Transverse colon (tissue), 4 donors: ENCODE results near the gene SRPK3. TPM values are rescaled to one million over a fixed set of nuclear protein-coding genes. Genes with fewer than 3 reads are reported as not detected.
A peak's percentile ranks its signal among the peaks of the same experiment; 100 is the strongest.
"Not testable (repeated sequence)": the region's sequence is repeated elsewhere in the genome, so short reads cannot be mapped to it uniquely, and the experiment has no call there.

Source experiments
- DNase-seq: peaks from one replicate; pipeline ENCODE4 v3.0.0-alpha.2; 2019
- H3K27ac ChIP-seq, 4 donors: fragments of 200-600 bp; sonication (generic); 2 replicates each; pipeline ENCODE4 v1.5.1; 2016 to 2018; ENCODE audit warnings: inconsistent platforms in 4 of 4
- H3K27me3 ChIP-seq: fragments of 200-600 bp; sonication (generic); 2 replicates; pipeline ENCODE4 v1.5.1; 2017; ENCODE audit warnings: inconsistent platforms
- H3K36me3 ChIP-seq, 4 donors: fragments of 200-600 bp; sonication (generic); 2 replicates each; pipeline ENCODE4 v1.5.1; 2017 to 2019; ENCODE audit warnings: inconsistent platforms in 4 of 4
- H3K4me1 ChIP-seq, 4 donors: fragments of 200-600 bp; sonication (generic); 2 replicates each; pipeline ENCODE4 v1.5.1; 2017 to 2020; ENCODE audit warnings: inconsistent platforms in 4 of 4
- H3K4me3 ChIP-seq, 4 donors: fragments of 200-600 bp; sonication (generic); 1 replicate in 1 of 4; 2 replicates in 3 of 4; pipeline versions ENCODE4 v1.5.1 to v1.6.1; 2017 to 2019; ENCODE audit warnings: inconsistent platforms in 4 of 4
- H3K9me3 ChIP-seq, 2 donors: fragments of 200-600 bp; sonication (generic); 2 replicates each; pipeline ENCODE4 v1.5.1; 2017 to 2019; ENCODE audit warnings: inconsistent platforms in 2 of 2
- EP300 ChIP-seq: sonication (generic); formaldehyde crosslinking; IDR thresholded peaks from one replicate; pipeline ENCODE4 v1.6.1; 2017; ENCODE audit warnings: antibody characterized with exemption, low read depth
- POLR2A ChIP-seq: fragments of 450-650 bp; IDR thresholded peaks from one replicate; pipeline ENCODE4 v1.6.1; 2016; ENCODE audit warnings: antibody characterized with exemption, mild to moderate bottlenecking, moderate library complexity
- POLR2AphosphoS5 ChIP-seq, 3 donors: sonication (generic); formaldehyde crosslinking; IDR thresholded peaks; one replicate each; pipeline ENCODE4 v1.6.1; 2016; ENCODE audit warnings: antibody characterized with exemption in 3 of 3
- WGBS, 2 donors: methylation state at CpG; one replicate each; pipeline ENCODE4 v1.1.5; 2018; ENCODE audit warnings: low coverage in 1 of 2; 5-methylcytosine and 5-hydroxymethylcytosine counted together
- in situ Hi-C, 4 donors: fragments of 200-750 bp; cut with MboI; loops; one replicate each; pipeline versions ENCODE4 v1.15.0 to v1.15.1; 2017; ENCODE audit warnings: low sequenced_read_pairs in 3 of 4, low pct_ligation_motif_present in 1 of 4, low pct_unique_long_range_greater_than_20kb in 1 of 4
- intact Hi-C: fragments of 100-400 bp; cut with DNase I; formaldehyde crosslinking; loops from one replicate; pipeline ENCODE4 v1.15.1; 2023; ENCODE audit warnings: low total_unique reads
- total RNA-seq, 4 donors: library from RNA; depleted of rRNA; stranded (reverse); fragments of >200 nt; gene quantifications; one replicate each; pipeline ENCODE4 v1.1.0, GENCODE V29; 2016
- TF ChIP-seq, protein P1 (sequence below), 5 experiments: fragments of 200-600 bp in 3 of 5; fragments of 450-650 bp in 2 of 5; sonication (generic) in 3 of 5; IDR thresholded peaks; 1 replicate in 2 of 5; 2 replicates in 3 of 5; pipeline ENCODE4 v1.5.1; 2016 to 2017; ENCODE audit warnings: antibody characterized with exemption in 5 of 5, inconsistent platforms in 3 of 5, mild to moderate bottlenecking in 2 of 5, moderate library complexity in 1 of 5

Gene SRPK3
- total RNA-seq, 4 donors from 2014 or later, result 0.64 to 3.8 (median 1.3) TPM

DNA sequence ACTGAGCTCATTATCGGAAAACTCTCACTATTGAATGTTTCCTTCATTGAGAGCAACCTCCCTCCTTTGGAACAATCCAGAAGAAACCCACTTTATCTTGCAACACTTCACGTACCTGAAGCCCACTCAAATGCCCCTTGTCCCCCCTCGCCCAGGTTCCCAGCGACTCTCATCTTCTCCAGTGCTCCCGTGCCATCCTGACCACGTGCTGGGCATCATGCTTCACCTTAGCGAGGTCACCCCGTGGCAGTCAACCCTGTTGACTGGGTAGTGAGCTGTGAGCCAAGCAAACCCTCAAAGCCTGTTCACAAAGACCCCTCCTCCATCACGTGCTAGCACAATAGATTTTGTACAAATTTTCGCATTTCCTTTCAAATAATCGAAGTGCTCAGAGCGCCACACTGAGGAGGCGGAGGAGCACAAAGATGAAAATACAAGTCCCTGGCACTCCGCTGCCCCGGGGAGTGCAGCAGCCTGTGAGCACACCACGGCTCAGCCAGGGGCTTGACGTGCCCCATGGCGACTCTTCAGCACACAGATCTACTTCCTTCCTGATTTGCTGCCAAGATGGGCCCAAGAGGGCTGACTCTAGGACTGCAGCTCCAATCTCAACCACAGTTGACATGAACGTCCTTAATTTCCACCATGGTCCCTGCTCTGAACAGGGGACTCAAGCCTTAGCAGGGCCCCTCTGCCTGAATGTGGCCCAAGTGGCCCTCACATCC is 33.9 kb downstream of the SRPK3 start:
- no peak for DNase-seq
- intact Hi-C loops (no loop called here), in situ Hi-C loops (loop anchor here in 1 of 4 donors (25.0 kb wide), 1 partner anchor 98 kb away; the partner anchor contains the start of gene AVPR2)
- Histone ChIP-seq H3K4me1 (peaks cover 0 to 9% (median 3%) of the 10 kb centered on the region in 4 donors), H3K9me3 (no peaks in the 10 kb centered on the region), H3K27ac (no peak overlapping the region), H3K27me3 (no peaks in the 10 kb centered on the region), H3K36me3 (no peaks in the 10 kb centered on the region), H3K4me3 (no peak overlapping the region)
- 71% methylated on average over 19 of the region's 19 CpGs; no CpG with 5 or more reads in 1 of the 2 donors for WGBS, 2 donors
- TF ChIP-seq POLR2A (no peak), POLR2AphosphoS5 (IDR thresholded peaks at IDR 0.05) (no peak), EP300 (no peak)
- TF ChIP-seq, protein P1, sequence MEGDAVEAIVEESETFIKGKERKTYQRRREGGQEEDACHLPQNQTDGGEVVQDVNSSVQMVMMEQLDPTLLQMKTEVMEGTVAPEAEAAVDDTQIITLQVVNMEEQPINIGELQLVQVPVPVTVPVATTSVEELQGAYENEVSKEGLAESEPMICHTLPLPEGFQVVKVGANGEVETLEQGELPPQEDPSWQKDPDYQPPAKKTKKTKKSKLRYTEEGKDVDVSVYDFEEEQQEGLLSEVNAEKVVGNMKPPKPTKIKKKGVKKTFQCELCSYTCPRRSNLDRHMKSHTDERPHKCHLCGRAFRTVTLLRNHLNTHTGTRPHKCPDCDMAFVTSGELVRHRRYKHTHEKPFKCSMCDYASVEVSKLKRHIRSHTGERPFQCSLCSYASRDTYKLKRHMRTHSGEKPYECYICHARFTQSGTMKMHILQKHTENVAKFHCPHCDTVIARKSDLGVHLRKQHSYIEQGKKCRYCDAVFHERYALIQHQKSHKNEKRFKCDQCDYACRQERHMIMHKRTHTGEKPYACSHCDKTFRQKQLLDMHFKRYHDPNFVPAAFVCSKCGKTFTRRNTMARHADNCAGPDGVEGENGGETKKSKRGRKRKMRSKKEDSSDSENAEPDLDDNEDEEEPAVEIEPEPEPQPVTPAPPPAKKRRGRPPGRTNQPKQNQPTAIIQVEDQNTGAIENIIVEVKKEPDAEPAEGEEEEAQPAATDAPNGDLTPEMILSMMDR (IDR thresholded peaks at IDR 0.05), result no peak

DNA sequence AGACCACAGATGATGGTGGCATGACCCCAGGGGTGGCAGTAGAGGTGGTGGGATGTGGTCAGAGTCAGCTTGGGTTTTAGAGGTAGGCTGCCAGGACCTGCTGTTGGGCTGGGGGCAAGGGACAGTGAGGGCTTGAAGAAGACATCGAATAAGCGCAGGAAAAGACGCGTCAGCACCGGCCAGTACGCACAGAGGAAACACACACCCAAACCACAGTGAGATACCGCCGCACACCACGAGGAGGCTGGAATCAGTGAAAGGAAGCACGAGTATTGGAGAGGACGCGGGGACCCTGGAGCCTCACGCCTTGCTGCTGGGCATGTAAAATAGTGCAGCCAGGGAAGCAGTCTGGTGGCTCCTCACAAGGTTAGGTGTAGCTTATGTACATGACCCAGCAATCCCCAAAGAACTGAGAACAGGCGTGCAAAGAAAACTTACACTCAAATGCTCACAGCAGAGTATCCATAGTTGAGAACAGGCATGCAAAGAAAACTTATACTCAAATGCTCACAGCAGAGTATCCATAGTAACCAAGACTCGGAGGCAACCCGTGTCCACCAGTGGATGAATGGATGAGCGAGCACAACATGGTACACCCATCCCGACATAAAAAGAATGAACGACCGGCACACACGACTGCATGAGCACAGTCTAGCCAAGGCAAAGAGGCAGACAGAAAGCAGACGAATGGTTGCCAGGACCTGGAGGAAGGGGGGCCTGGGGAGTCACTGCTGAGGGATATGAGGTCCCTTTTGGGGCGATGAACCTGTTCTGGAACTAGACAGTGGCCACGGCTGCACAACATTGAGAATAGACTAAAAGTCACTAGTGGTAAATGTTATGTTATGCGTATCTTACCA is 36.2 kb downstream of the SRPK3 start:
- no peak for DNase-seq
- H3K4me1 ChIP-seq, result peaks cover 0 to 9% (median 3%) of the 10 kb centered on the region in 4 donors
- WGBS, 2 donors, result 60 to 86% methylated on average over 1 to 25 of the region's 25 CpGs
- no peak overlapping the region for H3K4me3 ChIP-seq
- TF ChIP-seq EP300 (no peak), POLR2A (no peak), POLR2AphosphoS5 (IDR thresholded peaks at IDR 0.05) (no peak)
- TF ChIP-seq, protein P1 (IDR thresholded peaks at IDR 0.05), result no peak
- no peaks in the 10 kb centered on the region for H3K36me3 ChIP-seq
- in situ Hi-C loops, result loop anchor here in 1 of 4 donors (25.0 kb wide), 1 partner anchor 95 kb away; the partner anchor contains the start of gene AVPR2
- no peaks in the 10 kb centered on the region for H3K9me3 ChIP-seq
- intact Hi-C loops, result no loop called here
- no peak overlapping the region for H3K27ac ChIP-seq
- H3K27me3 ChIP-seq, result no peaks in the 10 kb centered on the region

DNA sequence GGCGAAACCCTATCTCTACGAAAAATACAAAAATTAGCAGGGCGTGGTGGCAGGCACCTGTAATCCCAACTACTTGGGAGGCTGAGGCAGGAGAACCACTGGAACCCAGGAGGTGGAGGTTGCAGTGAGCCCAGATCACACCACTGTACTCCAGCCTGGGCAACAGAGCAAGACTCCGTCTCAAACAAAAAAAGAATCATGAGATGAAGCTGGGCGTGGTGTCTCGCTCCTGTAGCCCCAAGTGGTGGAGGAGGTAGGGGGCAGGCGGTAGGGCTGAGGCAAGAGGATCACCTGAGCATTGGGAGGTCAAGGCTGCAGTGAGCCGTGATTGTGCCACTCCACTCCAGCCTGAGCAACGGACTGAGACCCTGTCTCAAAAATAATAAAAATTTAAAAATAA is 37.2 kb downstream of the SRPK3 start:
- H3K4me1 ChIP-seq, DNase-seq, H3K4me3 ChIP-seq, H3K27me3 ChIP-seq, H3K9me3 ChIP-seq, intact Hi-C loops, H3K27ac ChIP-seq, H3K36me3 ChIP-seq: not testable (repeated sequence)
- in situ Hi-C loops, result loop anchor here in 1 of 4 donors (25.0 kb wide), 1 partner anchor 94 kb away; the partner anchor contains the start of gene AVPR2
- 80 to 88% methylated on average over 3 to 9 of the region's 9 CpGs for WGBS, 2 donors

DNA sequence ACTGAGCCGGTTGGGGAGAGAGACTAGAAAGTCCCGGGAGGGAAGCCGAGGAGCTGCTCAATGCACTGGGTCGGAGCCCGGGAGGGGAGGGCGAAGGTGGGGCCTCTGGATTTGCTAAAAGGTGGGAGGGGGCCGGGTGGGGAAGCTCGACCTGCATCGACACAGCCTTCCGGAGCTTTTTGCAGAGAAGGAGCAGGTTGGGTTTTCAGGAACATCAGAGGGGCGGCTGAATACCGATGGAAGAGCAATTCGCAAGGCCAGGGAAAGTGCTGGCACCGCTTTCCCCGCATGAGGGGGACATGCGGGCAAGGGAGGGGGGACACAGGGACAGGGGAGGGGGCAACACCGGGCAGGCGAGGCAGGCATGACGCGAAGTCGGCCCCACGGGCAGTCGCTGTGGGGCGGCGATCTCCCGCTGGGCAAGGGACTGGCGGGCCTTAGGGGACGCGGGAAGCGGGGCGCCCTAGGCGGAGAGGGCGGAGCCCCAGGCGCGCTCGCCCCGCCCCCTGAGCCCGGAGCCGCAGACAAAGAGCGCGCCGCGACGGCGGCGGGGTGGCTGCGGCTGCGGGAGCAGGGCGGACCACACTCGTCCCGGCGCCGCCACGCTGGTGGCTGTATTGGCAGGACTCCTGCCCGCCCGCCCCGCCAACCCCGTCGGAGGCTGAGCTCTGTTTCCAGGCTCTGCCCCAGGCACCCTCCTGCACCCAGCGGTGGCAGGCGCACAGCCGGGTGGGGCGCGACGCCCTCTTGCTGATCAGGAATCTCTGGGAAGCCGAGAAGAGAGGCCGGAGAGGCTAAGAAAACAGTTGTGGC is 37.9 kb downstream of the SRPK3 start:
- peak; percentile 23 for DNase-seq
- intact Hi-C loops (no loop called here), in situ Hi-C loops (loop anchor here in 1 of 4 donors (25.0 kb wide), 1 partner anchor 94 kb away; the partner anchor contains the start of gene AVPR2)
- TF ChIP-seq POLR2A, result no peak
- H3K9me3 ChIP-seq, result no peaks in the 10 kb centered on the region
- peak overlapping the region in 1 of 4 donors; percentile 45 for H3K27ac ChIP-seq
- WGBS, 2 donors, result 43% methylated on average over 67 of the region's 67 CpGs; no CpG with 5 or more reads in 1 of the 2 donors
- peak overlapping the region in 3 of 4 donors; percentile 33 to 52 (median 35) for H3K4me3 ChIP-seq
- H3K27me3 ChIP-seq, result no peaks in the 10 kb centered on the region
- peaks cover 0 to 9% (median 3%) of the 10 kb centered on the region in 4 donors for H3K4me1 ChIP-seq
- no peaks in the 10 kb centered on the region for H3K36me3 ChIP-seq
